Neural progenitor cell (in vitro differentiated cells): ENCODE data around the gene TPMT. TPM values are rescaled to one million over a fixed set of nuclear protein-coding genes. Genes with fewer than 3 reads are reported as not detected.

Source experiments
- DNase-seq: peaks from one replicate; pipeline ENCODE4 v3.0.0-alpha.2; 2016; ENCODE audit warnings: low spot score
- H2AFZ ChIP-seq: fragments of 200-600 bp; sonication (generic); replicated peaks from 2 replicates; pipeline ENCODE4 v1.6.1; 2016; ENCODE audit warnings: antibody characterized with exemption
- H3F3A ChIP-seq: fragments of 200-600 bp; sonication (generic); 2 replicates; pipeline ENCODE4 v1.6.1; 2016; ENCODE audit warnings: antibody characterized with exemption, low read depth
- H3K27ac ChIP-seq: fragments of 200-600 bp; sonication (generic); 2 replicates; pipeline ENCODE4 v1.5.1; 2016; ENCODE audit warnings: mild to moderate bottlenecking
- H3K27me3 ChIP-seq: fragments of 200-600 bp; sonication (generic); 2 replicates; pipeline ENCODE4 v1.6.1; 2016; ENCODE audit warnings: mild to moderate bottlenecking, moderate library complexity
- H3K36me3 ChIP-seq: fragments of 200-600 bp; sonication (generic); 2 replicates; pipeline ENCODE4 v1.5.1; 2016
- H3K4me1 ChIP-seq: fragments of 200-600 bp; sonication (generic); 2 replicates; pipeline ENCODE4 v1.6.1; 2016; ENCODE audit warnings: mixed run types
- H3K4me2 ChIP-seq: fragments of 200-600 bp; sonication (generic); 2 replicates; pipeline ENCODE4 v1.6.1; 2016
- H3K4me3 ChIP-seq: fragments of 200-600 bp; sonication (generic); 2 replicates; pipeline ENCODE4 v1.5.1; 2016
- H3K79me2 ChIP-seq: fragments of 200-600 bp; sonication (generic); 2 replicates; pipeline ENCODE4 v1.6.1; 2016; ENCODE audit warnings: low read depth
- H3K9ac ChIP-seq: fragments of 200-600 bp; sonication (generic); 2 replicates; pipeline ENCODE4 v1.6.1; 2016
- H3K9me3 ChIP-seq: fragments of 200-600 bp; sonication (generic); 2 replicates; pipeline ENCODE4 v1.5.1; 2016; ENCODE audit warnings: low read depth
- H4K20me1 ChIP-seq: fragments of 200-600 bp; sonication (generic); 2 replicates; pipeline ENCODE4 v1.6.1; 2016; ENCODE audit warnings: low read depth
- H3K27ac Mint-ChIP-seq: 3 replicates; pipeline ENCODE4 v1.8.0; 2021; ENCODE audit warnings: mixed read lengths
- H3K27me3 Mint-ChIP-seq: 2 replicates; pipeline ENCODE4 v1.8.0; 2022; ENCODE audit warnings: low read depth, mild to moderate bottlenecking, inconsistent platforms, moderate library complexity, mixed read lengths; ENCODE audit not compliant: insufficient read depth
- H3K36me3 Mint-ChIP-seq: 3 replicates; pipeline ENCODE4 v1.8.0; 2021; ENCODE audit warnings: mixed read lengths
- H3K4me1 Mint-ChIP-seq: 3 replicates; pipeline ENCODE4 v1.8.0; 2021; ENCODE audit warnings: mixed read lengths
- H3K4me3 Mint-ChIP-seq: 3 replicates; pipeline ENCODE4 v1.8.0; 2021; ENCODE audit warnings: mild to moderate bottlenecking, moderate library complexity, mixed read lengths
- H3K9me3 Mint-ChIP-seq: 3 replicates; pipeline ENCODE4 v1.8.0; 2020; ENCODE audit warnings: mixed read lengths
- CTCF ChIP-seq: fragments of 200-600 bp; sonication (generic); IDR thresholded peaks from 2 replicates; pipeline ENCODE4 v1.5.1; 2017; ENCODE audit warnings: antibody characterized with exemption, mild to moderate bottlenecking
- EZH2 ChIP-seq: fragments of 200-600 bp; sonication (generic); IDR thresholded peaks from 2 replicates; pipeline ENCODE4 v1.6.1; 2017; ENCODE audit warnings: antibody characterized with exemption, mild to moderate bottlenecking, moderate library complexity
- EZH2phosphoT487 ChIP-seq: fragments of 200-600 bp; sonication (generic); IDR thresholded peaks from 2 replicates; pipeline ENCODE4 v1.6.1; 2017; ENCODE audit warnings: antibody characterized with exemption
- total RNA-seq: library from RNA; depleted of rRNA; stranded (reverse); fragments of >200 nt; gene quantifications from 2 replicates; pipeline ENCODE4 v1.2.3, GENCODE V29; 2015; ENCODE audit warnings: low replicate concordance

TPMT gene
- total RNA-seq, 1 donor from 2014 or later: 22.1 TPM

GRCh38 chr6:18147616-18148015 is 7.3 kb downstream of the TPMT start:
- H3K27ac ChIP-seq: no peak overlapping the region
- no peak for TF ChIP-seq EZH2
- TF ChIP-seq CTCF: no peak
- no peak for TF ChIP-seq EZH2phosphoT487
- no peaks in the 10 kb centered on the region for H3K36me3 ChIP-seq
- no peak overlapping the region for H3K27ac Mint-ChIP-seq
- DNase-seq: no peak
- H3K4me1 Mint-ChIP-seq: no peaks in the 10 kb centered on the region
- no peak overlapping the region for H2AFZ ChIP-seq
- H3K79me2 ChIP-seq: no peaks in the 10 kb centered on the region
- no peak overlapping the region for H3K9ac ChIP-seq
- peaks cover 2% of the 10 kb centered on the region for H3K36me3 Mint-ChIP-seq
- H3K27me3 ChIP-seq: no peaks in the 10 kb centered on the region
- H3K4me1 ChIP-seq: no peaks in the 10 kb centered on the region
- H3K9me3 ChIP-seq: no peaks in the 10 kb centered on the region
- H3K27me3 Mint-ChIP-seq: no peaks in the 10 kb centered on the region
- H4K20me1 ChIP-seq: no peaks in the 10 kb centered on the region
- no peaks in the 10 kb centered on the region for H3K9me3 Mint-ChIP-seq
- H3K4me3 Mint-ChIP-seq: no peak overlapping the region
- no peak overlapping the region for H3K4me3 ChIP-seq
- no peaks in the 10 kb centered on the region for H3F3A ChIP-seq
- no peak overlapping the region for H3K4me2 ChIP-seq

- Histone ChIP-seq H3K9me3 (no peaks in the 10 kb centered on the region), H3K9ac (no peak overlapping the region), H4K20me1 (no peaks in the 10 kb centered on the region), H3K36me3 (no peaks in the 10 kb centered on the region), H3F3A (peaks cover 5% of the 10 kb centered on the region), H3K27me3 (no peaks in the 10 kb centered on the region), H3K4me3 (no peak overlapping the region), H3K27ac (no peak overlapping the region), H3K4me2 (no peak overlapping the region), H3K79me2 (no peaks in the 10 kb centered on the region), H3K4me1 (peaks cover 1% of the 10 kb centered on the region), H2AFZ (no peak overlapping the region)
- Mint-ChIP-seq H3K9me3 (no peaks in the 10 kb centered on the region), H3K36me3 (peaks cover 2% of the 10 kb centered on the region), H3K27ac (no peak overlapping the region), H3K4me1 (no peaks in the 10 kb centered on the region), H3K27me3 (no peaks in the 10 kb centered on the region), H3K4me3 (no peak overlapping the region)
- no peak for DNase-seq
- no peak for TF ChIP-seq CTCF
- TF ChIP-seq EZH2phosphoT487: no peak
- no peak for TF ChIP-seq EZH2
Observed at GRCh38 chr6:18147160-18147559, 7.7 kb downstream of the TPMT start.

GRCh38 chr6:18142591-18142861 is 12.4 kb downstream of the TPMT start:
- no peak overlapping the region for H3K27ac Mint-ChIP-seq

More at GRCh38 chr6:18142591-18142861, 12.4 kb downstream of the TPMT start:
- H3K4me3 Mint-ChIP-seq: no peak overlapping the region
- H3K79me2 ChIP-seq: no peaks in the 10 kb centered on the region
- no peak overlapping the region for H3K27ac ChIP-seq
- no peaks in the 10 kb centered on the region for H3K9me3 ChIP-seq
- peaks cover 3% of the 10 kb centered on the region for H3K4me1 Mint-ChIP-seq
- H4K20me1 ChIP-seq: no peaks in the 10 kb centered on the region
- no peak for TF ChIP-seq EZH2
- no peak for TF ChIP-seq CTCF
- TF ChIP-seq EZH2phosphoT487: no peak
- H3K36me3 Mint-ChIP-seq: peaks cover 2% of the 10 kb centered on the region
- H3K27me3 ChIP-seq: no peaks in the 10 kb centered on the region
- H3K4me2 ChIP-seq: no peak overlapping the region
- no peaks in the 10 kb centered on the region for H3K36me3 ChIP-seq
- DNase-seq: no peak
- no peak overlapping the region for H3K4me3 ChIP-seq
- no peaks in the 10 kb centered on the region for H3K27me3 Mint-ChIP-seq
- H3K9me3 Mint-ChIP-seq: no peaks in the 10 kb centered on the region
- no peak overlapping the region for H3K9ac ChIP-seq
- H3K4me1 ChIP-seq: peaks cover 10% of the 10 kb centered on the region
- H3F3A ChIP-seq: peaks cover 10% of the 10 kb centered on the region
- no peak overlapping the region for H2AFZ ChIP-seq
